ENCODE measurements around the gene SMYD5. TPM values are rescaled to one million over a fixed set of nuclear protein-coding genes. Genes with fewer than 3 reads are reported as not detected.
"Not testable (repeated sequence)": the region's sequence is repeated elsewhere in the genome, so short reads cannot be mapped to it uniquely, and the experiment has no call there.

The SMYD5 gene
- total and polyA plus RNA-seq, 9 of the 15 experiments (the other 6 are each of a cell fraction or from before 2014, with no cell fraction given), result 11.4 to 56.8 (median 32.0) TPM

DNA sequence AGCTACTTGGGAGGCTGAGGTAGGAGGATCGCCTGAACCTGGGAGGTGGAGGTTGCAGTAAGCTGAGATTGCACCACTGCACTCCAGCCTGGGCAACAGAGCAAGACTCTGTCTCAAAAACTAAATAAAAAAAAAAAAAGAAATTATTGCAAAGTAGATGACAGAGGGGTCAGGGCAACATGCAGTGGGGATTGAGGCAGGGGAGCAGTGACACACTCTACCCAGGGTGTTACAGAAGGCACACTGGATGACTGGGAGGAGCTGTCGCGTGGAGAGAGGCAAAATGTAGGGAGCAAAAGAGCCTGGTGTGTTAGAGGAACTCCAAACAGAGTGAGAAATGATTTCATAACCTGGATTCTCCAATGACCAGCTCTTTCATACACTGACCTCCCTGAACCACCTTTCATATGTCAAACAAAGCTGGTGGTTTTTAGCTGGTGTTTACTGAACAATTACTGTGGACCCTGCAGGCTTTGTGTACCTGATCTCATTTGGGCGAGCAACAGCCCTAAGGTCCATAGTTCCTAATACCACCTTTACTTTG lies 48.1 kb downstream of the SMYD5 start:
- H3K9me1 ChIP-seq (ENCODE audit: control insufficient read depth, insufficient read depth, low read length), result no peaks in the 10 kb centered on the region
- CTCF ChIA-PET (ENCODE audit: low intra/inter-chr PET ratio), result no interaction called here
- in situ Hi-C loops (cut with MboI) (no loop called here), intact Hi-C loops (cut with micrococcal nuclease) (loop anchor here (5.0 kb wide), 1 partner anchor 175 kb away; no protein-coding TSS in a partner anchor)
- TF ChIP-seq TAF7 (tag; IDR thresholded peaks at IDR 0.05) (no peak), ZBED1 (IDR thresholded peaks at IDR 0.05) (no peak), NBN (IDR thresholded peaks at IDR 0.05; ENCODE audit: low read depth) (no peak), ETV6 (IDR thresholded peaks at IDR 0.05; ENCODE audit: borderline replicate concordance in 1 of 2, low read depth in 2 of 2, low read length in 1 of 2) (no peak), ETV6 (CRISPR knock-in tag; IDR thresholded peaks at IDR 0.05; ENCODE audit: borderline replicate concordance) (no peak), DPF2 (IDR thresholded peaks at IDR 0.05) (no peak), ZKSCAN3 (CRISPR knock-in tag; IDR thresholded peaks at IDR 0.05) (no peak), XRCC5 (IDR thresholded peaks at IDR 0.05; ENCODE audit: low read depth, low read length) (no peak), ZFP1 (CRISPR knock-in tag; IDR thresholded peaks at IDR 0.05) (no peak), DACH1 (IDR thresholded peaks at IDR 0.05; ENCODE audit: partially characterized antibody) (no peak)
- TF ChIP-seq, protein P1, sequence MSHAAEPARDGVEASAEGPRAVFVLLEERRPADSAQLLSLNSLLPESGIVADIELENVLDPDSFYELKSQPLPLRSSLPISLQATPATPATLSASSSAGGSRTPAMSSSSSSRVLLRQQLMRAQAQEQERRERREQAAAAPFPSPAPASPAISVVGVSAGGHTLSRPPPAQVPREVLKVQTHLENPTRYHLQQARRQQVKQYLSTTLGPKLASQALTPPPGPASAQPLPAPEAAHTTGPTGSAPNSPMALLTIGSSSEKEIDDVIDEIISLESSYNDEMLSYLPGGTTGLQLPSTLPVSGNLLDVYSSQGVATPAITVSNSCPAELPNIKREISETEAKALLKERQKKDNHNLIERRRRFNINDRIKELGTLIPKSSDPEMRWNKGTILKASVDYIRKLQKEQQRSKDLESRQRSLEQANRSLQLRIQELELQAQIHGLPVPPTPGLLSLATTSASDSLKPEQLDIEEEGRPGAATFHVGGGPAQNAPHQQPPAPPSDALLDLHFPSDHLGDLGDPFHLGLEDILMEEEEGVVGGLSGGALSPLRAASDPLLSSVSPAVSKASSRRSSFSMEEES (CRISPR knock-in tag; IDR thresholded peaks at IDR 0.05), result no peak
- TF ChIP-seq, protein P2, sequence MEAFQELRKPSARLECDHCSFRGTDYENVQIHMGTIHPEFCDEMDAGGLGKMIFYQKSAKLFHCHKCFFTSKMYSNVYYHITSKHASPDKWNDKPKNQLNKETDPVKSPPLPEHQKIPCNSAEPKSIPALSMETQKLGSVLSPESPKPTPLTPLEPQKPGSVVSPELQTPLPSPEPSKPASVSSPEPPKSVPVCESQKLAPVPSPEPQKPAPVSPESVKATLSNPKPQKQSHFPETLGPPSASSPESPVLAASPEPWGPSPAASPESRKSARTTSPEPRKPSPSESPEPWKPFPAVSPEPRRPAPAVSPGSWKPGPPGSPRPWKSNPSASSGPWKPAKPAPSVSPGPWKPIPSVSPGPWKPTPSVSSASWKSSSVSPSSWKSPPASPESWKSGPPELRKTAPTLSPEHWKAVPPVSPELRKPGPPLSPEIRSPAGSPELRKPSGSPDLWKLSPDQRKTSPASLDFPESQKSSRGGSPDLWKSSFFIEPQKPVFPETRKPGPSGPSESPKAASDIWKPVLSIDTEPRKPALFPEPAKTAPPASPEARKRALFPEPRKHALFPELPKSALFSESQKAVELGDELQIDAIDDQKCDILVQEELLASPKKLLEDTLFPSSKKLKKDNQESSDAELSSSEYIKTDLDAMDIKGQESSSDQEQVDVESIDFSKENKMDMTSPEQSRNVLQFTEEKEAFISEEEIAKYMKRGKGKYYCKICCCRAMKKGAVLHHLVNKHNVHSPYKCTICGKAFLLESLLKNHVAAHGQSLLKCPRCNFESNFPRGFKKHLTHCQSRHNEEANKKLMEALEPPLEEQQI (IDR thresholded peaks at IDR 0.05), result no peak
- peaks cover 2 to 14% of the 10 kb centered on the region in 2 experiments; a peak in 2 of 5 replicates for H3K4me1 ChIP-seq (replicated peaks in 1 of 2; ENCODE audit: control insufficient read depth in 2 of 2, insufficient read depth in 2 of 2, low read length in 2 of 2)
- DNase-seq (ENCODE audit: extremely low read depth in 1 of 4, low spot score in 3 of 4) (no peak), ATAC-seq (no peak), FAIRE-seq (no peak)
- peaks cover 9% of the 10 kb centered on the region; the same call in 1 of the 2 replicates for H4K20me1 ChIP-seq (replicated peaks; ENCODE audit: control insufficient read depth, insufficient read depth, low read length)
- no peak overlapping the region for H3K4me3 ChIP-seq
- H3K9me3 ChIP-seq (replicated peaks; ENCODE audit: control insufficient read depth, insufficient read depth, low read depth, low read length), result no peaks in the 10 kb centered on the region
- no peak overlapping the region for H3K4me2 ChIP-seq (ENCODE audit: insufficient read depth, low read length)
- peaks cover 0 to 3% of the 10 kb centered on the region in 2 experiments; a peak in 1 of 5 replicates for H3K27me3 ChIP-seq (ENCODE audit: control insufficient read depth in 2 of 2, insufficient read depth in 2 of 2, low read length in 2 of 2)
- H3K36me3 ChIP-seq (ENCODE audit: control insufficient read depth, insufficient read depth, low read length), result peaks cover 3% of the 10 kb centered on the region; the same call in 1 of the 3 replicates
- no peak overlapping the region for H2AFZ ChIP-seq (ENCODE audit: low read depth, low read length)
- no peak overlapping the region for H3K9ac ChIP-seq (ENCODE audit: insufficient read depth in 1 of 2, low read depth in 2 of 2, low read length in 2 of 2)
- 46% methylated on average over 4 of the region's 4 CpGs for WGBS (ENCODE audit: insufficient coverage, low coverage, missing lambda C conversion rate)
- no peak overlapping the region for H3K27ac ChIP-seq (ENCODE audit: extremely low read depth, low read depth, low read length)
- POLR2A ChIA-PET, result interaction anchor here (1.4 kb wide), 1 partner anchor 26 kb away, joined by 6 read pairs; no protein-coding TSS in a partner anchor
- no TSS peak for BruUV-seq (replicated peaks)
- no peaks in the 10 kb centered on the region for H3K79me2 ChIP-seq (ENCODE audit: control insufficient read depth, insufficient read depth, low read length)

DNA sequence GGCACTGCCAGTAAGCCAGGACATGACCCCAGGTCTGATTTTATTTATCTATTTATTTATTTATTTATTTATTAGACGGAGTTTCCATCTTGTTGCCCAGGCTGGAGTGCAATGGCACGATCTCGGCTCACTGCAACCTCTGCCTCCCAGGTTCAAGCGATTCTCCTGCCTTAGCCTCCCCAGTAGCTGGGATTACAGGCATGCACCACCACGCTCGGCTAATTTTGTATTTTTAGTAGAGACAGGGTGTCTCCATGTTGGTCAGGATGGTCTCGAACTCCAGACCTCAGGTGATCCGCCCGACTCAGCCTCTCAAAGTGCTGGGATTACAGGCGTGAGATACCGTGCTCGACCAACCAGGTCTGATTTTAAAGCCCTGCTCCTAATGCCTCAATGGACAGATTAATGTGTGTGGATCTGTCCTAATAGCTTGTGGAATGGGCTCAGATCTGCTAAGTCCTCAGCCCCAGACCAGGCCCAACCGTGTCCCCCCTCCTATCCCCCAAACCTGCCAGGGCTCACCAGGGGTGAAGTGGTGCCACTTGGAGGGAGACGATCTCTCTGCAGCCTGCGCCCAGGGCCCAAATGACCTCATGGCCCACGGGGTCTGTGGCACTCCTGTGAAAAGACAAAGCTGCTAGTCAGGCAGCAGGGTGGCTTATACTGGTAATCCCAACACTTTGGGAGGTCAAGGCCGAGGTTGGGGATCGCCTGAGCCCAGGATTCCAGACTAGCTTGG lies 48.8 kb downstream of the SMYD5 start:
- ATAC-seq; BruUV-seq (replicated peaks); H3K9me1 ChIP-seq (ENCODE audit: control insufficient read depth, insufficient read depth, low read length); H4K20me1 ChIP-seq (replicated peaks; ENCODE audit: control insufficient read depth, insufficient read depth, low read length); H3K27ac ChIP-seq (ENCODE audit: extremely low read depth, low read depth, low read length); H3K4me3 ChIP-seq; H3K9me3 ChIP-seq (replicated peaks; ENCODE audit: control insufficient read depth, insufficient read depth, low read depth, low read length); FAIRE-seq; H3K79me2 ChIP-seq (ENCODE audit: control insufficient read depth, insufficient read depth, low read length); in situ Hi-C loops (cut with MboI); H3K27me3 ChIP-seq (ENCODE audit: control insufficient read depth in 2 of 2, insufficient read depth in 2 of 2, low read length in 2 of 2); H3K4me2 ChIP-seq (ENCODE audit: insufficient read depth, low read length); H3K36me3 ChIP-seq (ENCODE audit: control insufficient read depth, insufficient read depth, low read length); DNase-seq (ENCODE audit: extremely low read depth in 1 of 4, low spot score in 3 of 4); H2AFZ ChIP-seq (ENCODE audit: low read depth, low read length): not testable (repeated sequence)
- Histone ChIP-seq H3K4me1 (replicated peaks in 1 of 2; ENCODE audit: control insufficient read depth in 2 of 2, insufficient read depth in 2 of 2, low read length in 2 of 2) (peaks cover 2 to 14% of the 10 kb centered on the region in 2 experiments; a peak in 2 of 5 replicates), H3K9ac (ENCODE audit: insufficient read depth in 1 of 2, low read depth in 2 of 2, low read length in 2 of 2) (peak overlapping the region in 1 of 2 experiments; percentile 45; a peak in 1 of 4 replicates)
- CTCF ChIA-PET (ENCODE audit: low intra/inter-chr PET ratio), result interaction anchor here (0.6 kb wide), 1 partner anchor 99 kb away, joined by 3 read pairs; no protein-coding TSS in a partner anchor
- WGBS (ENCODE audit: insufficient coverage, low coverage, missing lambda C conversion rate), result 52% methylated on average over 14 of the region's 18 CpGs
- intact Hi-C loops (cut with micrococcal nuclease), result loop anchor here (5.0 kb wide), 1 partner anchor 176 kb away; no protein-coding TSS in a partner anchor
- POLR2A ChIA-PET, result interaction anchor here (1.4 kb wide), 1 partner anchor 27 kb away, joined by 6 read pairs; no protein-coding TSS in a partner anchor

All from K562 (cell line).